Putamen (tissue), 1 donor: ENCODE measurements around the gene WFDC8.

ENCODE experiments used
- DNase-seq: peaks from one replicate; pipeline ENCODE4 v3.0.0-alpha.2; 2016; ENCODE audit warnings: low spot score

WFDC8 gene

DNA sequence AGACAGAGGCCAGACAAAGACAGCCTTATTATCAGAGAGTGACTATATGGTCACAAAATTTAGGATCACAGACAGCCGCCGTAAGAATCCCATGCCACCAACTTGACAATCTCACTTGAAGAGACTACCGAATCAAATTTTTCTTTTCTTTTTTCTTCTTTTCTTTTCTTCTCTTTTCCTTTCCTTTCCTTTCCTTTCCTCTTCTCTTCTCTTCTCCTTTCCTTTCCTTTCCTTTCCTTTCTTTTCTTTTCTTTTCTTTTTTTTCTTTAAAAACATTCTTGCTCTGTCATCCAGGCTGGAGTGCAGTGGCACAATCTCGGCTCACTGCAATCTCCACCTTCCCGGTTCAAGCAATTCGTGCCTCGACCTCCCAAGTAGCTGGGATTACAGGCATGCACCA is 30.7 kb downstream of the WFDC8 start:
- DNase-seq: no peak

- no peak for DNase-seq
Observed at GRCh38 chr20:45547206-45547770, 31.8 kb downstream of the WFDC8 start, which contains the start of gene EPPIN. Gene EPPIN (minus strand): TSS chr20:45547401. CDS start chr20:45547357, 44 bp downstream.

DNA sequence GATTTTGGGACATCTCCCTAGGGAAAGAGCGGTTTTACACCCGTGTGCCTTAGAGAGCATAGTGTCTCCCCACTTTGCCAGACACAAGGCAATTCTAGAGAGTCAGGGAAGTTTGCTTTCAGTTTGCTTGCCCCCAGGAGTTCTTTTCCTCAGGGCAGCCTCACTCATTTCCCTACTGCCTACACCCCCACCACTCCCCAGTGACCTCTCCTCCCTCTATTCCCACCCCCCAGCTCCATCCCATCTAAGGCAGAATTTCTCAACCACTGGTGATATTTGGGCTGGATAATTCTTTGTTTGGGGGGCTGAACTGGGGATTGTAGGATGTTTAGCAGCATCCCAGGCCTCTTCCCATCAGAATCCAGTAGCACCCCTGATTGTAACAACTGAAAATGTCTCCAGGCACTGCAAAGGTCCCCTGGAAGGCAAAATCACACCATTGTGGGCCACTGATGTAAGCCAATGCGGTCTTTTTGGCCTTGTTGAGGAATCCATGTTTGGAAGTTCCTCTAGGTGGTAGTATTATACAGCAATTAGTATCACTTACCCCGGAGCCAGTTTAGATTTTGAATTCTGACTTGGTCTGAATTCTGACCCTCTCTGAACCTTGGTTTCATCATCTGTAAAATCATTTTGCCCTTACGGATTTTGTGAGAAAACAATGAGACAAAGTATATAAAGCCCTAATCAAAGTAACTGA is 33.2 kb downstream of the WFDC8 start:
- no peak for DNase-seq

DNA sequence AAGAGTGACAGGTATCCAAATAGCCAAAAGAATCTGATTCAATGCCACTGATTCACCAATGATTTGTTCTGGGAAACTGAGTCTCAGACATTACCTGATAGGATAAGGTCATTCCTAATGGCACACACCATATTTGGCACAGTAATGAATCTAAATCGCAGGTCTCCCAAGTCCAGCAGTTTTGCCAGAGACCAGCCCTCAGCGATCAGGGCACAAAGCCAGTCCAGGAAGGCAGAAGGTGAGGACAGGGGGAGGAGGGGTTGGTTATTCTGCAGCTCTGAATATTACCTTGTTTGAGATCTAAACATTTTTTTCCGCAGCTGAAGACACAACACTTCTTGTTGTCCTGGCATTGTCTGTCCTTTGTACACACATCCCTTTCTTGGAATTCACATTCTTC is 33.7 kb downstream of the WFDC8 start:
- DNase-seq: no peak

DNA sequence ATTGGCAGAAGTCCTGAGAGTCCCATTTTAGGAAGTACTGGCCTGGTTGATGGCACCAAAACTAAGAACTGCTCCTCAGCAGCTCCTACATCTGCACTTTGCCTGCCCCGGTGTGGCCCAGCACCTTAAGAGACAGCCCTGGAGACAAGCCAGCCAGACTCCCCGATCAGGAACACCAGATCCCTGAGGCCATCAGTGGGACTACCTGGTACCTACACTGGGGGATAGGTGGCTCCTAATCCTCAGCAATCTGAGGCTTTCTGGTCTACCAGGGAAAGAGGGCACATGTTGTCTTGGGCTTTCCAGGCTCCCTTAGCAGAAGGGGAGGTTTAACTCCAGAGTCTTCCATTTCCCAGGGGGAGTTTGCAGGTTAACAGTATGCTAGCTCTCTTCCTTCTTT is 39.7 kb downstream of the WFDC8 start, which contains the start of gene WFDC6:
Gene WFDC6, minus strand, starts transcription at position 101 of the 400 bp plus-strand sequence. Its CDS starts 75 bp downstream, at position 26.
- DNase-seq: no peak

DNA sequence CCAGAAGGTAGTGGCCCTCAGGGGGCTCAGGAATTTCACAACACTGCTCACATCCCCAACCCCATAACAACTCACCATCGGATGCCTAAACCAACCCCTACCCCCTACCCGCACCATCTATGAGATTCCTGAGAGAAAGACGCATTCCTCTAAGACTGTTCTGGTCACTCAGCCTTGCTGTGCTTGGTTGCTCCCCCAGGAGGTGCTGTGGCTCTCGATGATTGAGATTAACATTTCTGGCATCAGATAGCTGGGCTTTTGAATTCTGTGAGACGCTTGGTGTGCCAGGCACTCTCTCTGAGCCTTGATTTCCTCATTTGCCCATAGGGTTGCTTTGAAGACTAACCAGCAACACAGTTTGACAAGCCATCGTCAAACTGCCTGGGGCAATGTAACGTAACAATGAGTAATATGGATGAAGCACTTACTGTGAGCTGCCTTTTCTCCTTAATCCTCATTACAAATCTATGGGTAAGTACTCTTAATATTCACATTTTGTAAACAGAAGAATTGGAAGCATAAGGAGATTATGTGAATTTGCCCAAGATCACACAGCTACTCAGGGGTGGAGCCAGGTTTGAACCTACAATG is 40.8 kb downstream of the WFDC8 start:
- DNase-seq: no peak

DNA sequence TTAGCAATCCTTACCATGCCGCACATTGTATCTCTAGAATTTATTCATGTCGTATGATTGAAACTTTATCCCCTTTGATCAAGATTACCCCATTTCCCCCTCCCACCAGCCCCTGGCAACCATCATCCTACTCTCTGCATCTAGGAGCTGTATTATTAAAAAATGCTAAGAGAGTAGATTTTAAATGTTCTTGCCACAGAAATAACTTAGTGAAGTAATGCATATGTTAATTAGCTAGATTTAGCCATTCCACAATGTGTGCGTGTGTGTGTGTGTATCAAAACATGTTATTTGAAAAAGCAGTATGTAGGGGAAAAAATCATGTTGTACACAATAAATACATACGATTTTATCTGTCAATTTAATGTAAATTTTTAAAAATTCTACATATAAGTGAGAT is 51.8 kb downstream of the WFDC8 start:
- DNase-seq: no peak

DNA sequence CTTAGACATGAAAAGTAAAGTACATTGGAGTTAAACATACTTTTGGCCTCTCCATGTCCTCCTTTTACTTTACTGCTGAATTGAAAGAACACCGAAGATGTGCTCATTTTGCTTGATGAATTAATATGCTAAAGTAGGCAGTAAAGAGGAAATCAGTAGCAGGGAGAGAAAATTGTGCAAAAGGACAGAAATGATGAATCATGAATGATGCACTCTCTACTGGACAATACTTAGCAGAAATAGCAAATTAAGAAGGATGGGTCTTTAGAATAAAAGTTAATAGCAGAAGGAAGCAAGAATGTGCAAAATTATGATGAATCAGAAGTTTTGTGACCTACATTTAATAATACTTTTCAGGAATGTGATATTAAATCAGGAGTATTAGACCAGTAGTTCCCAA is 55.3 kb downstream of the WFDC8 start:
- DNase-seq: no peak

GRCh38 chr20:45518282-45518681 is 60.8 kb downstream of the WFDC8 start:
- no peak for DNase-seq

DNA sequence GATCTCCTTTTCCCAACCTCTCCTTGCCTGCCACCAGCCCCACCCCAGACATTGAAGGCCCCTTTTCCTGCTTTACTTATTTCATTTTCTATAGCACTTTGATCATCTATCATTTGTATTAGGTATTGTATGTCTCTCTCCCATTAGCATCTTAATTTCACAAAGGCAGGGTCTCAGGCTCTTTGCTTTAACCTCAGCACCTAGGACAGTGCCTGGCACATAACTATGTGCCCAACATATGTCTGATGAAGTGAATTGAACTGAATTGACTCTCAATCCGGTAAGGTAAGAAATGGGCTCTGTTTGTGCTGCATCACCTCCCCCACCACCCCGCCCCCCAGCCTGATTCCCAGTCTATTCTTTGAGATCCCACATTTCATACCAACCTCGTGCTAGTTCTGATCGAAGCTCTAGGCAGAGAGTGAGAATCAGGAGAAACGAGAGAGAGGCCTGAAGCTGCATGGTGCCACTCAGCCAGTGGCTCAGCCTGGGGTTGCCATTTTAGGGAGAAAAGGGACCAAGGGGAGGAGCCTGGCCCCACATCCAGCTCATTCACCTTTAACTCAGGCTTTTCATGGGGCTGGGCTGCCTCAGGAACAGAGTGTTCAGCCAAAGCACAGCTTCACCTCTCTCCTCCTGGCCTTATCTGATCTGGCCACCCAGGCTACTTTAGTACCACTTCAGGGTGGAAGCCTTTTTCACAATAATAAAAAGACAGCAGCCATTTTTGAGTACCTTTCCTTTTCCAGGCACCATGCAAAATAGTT is 63.8 kb downstream of the WFDC8 start, which contains the start of gene SPINT3:
Gene SPINT3, minus strand, starts transcription at position 476 of the 767 bp plus-strand sequence. Its CDS starts 14 bp downstream, at position 462.
- DNase-seq: no peak

DNA sequence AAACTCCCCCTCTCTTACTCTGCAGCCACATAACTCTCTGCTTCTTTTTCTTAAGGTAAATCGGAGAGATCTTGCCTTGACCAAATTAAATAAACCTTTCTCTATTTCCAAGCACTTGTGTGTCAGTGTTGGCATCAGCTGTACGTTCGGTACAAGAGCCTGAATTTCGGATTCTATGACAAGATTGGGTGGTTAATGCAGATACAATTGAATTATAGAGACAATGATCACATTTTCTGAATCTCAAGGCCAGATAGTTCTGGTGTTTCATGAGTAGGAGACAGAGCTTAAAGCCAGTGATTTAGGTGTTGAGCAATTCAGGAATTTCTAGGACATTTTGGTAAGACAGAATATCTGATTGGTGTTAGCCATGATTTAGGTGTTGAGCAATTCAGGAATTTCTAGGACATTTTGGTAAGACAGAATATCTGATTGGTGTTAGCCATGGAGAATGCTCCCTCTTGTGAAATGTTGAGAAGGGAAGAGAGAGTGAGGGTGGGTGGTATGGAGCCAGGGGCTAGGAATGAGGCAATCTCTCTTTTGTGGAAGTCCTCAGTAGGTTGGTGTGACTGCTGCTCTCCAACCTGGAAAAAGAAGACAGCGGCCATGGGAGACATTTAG is 68.7 kb downstream of the WFDC8 start:
- no peak for DNase-seq

GRCh38 chr20:45509091-45509490 is 70.0 kb downstream of the WFDC8 start:
- DNase-seq: no peak

- no peak for DNase-seq
Observed at GRCh38 chr20:45508068-45508886, 70.8 kb downstream of the WFDC8 start.

DNA sequence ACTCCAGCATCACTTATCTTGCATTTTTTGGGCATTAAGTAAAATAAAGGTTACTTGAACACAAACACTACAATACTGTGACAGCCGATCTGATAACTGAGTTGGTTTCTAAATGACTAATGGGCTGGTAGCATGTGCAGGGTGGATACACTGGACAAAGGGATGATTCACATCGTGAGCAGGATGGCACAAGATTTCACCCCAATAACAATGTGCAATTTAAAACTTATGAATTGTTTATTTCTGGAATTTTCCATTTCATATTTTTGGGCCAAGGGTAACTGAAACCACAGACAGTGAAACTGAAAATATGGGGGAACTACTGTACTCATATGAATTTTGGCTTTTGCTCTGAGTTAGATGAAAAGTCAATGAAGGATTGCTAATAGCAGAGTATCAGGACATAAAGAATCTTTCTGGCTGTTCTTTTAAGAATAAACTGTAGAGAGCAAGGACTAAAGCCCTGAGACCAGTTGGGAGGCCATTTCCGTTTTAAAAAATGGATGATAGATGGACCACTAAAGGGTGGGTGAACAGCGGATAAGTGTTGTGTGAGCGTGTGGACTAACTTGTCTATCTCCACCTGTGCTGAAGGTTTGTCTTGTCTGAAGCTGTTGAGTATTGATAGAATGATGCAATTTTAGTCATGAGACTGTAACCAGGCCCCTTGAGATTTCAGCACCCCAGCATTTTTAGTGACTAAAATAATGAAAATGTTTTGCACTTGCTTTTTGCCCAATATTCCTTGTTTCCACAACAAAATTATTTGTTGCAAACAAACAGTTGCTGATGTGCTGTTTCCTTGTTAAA is 71.9 kb downstream of the WFDC8 start:
- DNase-seq: no peak

DNA sequence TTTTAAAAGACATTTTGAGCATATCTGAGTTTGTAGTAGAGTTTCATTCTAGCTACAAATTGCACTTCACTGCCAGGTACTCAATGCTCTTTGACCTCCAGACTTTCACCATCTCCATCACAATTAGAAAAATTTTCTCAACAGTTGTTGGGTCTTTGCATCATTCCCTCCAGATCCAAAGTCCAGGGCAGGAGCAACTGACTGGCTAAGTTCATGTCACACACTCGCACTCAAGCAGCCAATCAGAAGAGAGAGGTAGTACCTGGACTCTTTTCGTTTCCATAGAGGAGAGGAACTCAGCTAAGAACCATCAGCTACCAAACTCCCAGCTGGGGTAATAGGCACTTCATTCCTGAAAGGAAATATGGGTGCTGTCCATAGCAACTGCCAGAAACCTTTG is 72.7 kb downstream of the WFDC8 start:
- no peak for DNase-seq

- DNase-seq: no peak
Observed at GRCh38 chr20:45503403-45503802, 75.7 kb downstream of the WFDC8 start.

GRCh38 chr20:45502561-45502960 is 76.5 kb downstream of the WFDC8 start:
- DNase-seq: no peak
